Measurements from ENCODE around the gene MYCBPAP.

MYCBPAP gene

DNA sequence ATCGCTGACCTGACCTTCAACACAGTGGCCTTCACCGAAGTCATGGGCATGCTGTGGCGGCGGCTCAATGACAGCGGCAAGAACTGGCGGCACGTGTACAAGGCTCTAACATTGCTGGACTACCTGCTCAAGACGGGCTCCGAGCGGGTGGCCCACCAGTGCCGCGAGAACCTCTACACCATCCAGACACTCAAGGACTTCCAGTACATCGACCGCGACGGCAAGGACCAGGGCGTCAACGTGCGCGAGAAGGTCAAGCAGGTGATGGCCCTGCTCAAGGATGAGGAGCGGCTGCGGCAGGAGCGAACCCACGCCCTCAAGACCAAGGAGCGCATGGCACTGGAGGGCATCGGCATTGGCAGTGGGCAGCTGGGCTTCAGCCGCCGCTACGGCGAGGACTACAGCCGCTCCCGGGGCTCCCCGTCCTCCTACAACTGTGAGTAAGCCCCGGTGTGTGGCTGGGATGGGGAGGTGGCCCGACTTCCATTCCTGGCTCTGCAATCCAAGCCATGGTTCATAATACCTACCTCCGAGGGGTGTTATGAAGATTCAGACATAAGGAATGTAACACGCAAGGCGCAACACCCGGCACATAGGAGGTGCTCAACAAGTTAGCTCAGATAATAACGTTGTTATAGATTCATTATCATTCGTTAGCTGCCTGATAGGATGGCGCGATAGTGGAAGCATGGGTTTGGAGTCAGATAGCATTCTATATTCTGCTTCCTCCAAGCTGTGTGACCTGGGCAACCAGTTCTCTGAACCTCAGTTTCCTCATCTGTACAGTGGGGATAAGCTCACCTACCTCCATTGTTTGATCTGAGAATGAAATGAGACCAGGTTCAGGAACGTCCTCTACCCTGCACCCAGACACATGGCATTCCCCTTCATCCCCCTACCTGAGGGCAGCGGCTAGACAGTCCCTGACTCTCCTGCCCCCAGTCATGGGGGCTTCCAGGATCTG is 28.7 kb downstream of the MYCBPAP start:
- TF ChIP-seq, protein P1, sequence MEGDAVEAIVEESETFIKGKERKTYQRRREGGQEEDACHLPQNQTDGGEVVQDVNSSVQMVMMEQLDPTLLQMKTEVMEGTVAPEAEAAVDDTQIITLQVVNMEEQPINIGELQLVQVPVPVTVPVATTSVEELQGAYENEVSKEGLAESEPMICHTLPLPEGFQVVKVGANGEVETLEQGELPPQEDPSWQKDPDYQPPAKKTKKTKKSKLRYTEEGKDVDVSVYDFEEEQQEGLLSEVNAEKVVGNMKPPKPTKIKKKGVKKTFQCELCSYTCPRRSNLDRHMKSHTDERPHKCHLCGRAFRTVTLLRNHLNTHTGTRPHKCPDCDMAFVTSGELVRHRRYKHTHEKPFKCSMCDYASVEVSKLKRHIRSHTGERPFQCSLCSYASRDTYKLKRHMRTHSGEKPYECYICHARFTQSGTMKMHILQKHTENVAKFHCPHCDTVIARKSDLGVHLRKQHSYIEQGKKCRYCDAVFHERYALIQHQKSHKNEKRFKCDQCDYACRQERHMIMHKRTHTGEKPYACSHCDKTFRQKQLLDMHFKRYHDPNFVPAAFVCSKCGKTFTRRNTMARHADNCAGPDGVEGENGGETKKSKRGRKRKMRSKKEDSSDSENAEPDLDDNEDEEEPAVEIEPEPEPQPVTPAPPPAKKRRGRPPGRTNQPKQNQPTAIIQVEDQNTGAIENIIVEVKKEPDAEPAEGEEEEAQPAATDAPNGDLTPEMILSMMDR (IDR thresholded peaks at IDR 0.05; ENCODE audit: insufficient read depth, low read length, poor library complexity, severe bottlenecking) = no peak
- no peaks in the 10 kb centered on the region for H3K36me3 ChIP-seq (ENCODE audit: control insufficient read depth, insufficient read depth, low read length)
- DNase-seq (ENCODE audit: extremely low read depth, insufficient read length) = no peak
- H3K27me3 ChIP-seq (replicated peaks; ENCODE audit: control insufficient read depth, insufficient read depth, low read length) = no peaks in the 10 kb centered on the region; the same call in 1 of the 2 replicates
- no peak overlapping the region for H3K4me3 ChIP-seq (replicated peaks; ENCODE audit: low read depth, low read length)

DNA sequence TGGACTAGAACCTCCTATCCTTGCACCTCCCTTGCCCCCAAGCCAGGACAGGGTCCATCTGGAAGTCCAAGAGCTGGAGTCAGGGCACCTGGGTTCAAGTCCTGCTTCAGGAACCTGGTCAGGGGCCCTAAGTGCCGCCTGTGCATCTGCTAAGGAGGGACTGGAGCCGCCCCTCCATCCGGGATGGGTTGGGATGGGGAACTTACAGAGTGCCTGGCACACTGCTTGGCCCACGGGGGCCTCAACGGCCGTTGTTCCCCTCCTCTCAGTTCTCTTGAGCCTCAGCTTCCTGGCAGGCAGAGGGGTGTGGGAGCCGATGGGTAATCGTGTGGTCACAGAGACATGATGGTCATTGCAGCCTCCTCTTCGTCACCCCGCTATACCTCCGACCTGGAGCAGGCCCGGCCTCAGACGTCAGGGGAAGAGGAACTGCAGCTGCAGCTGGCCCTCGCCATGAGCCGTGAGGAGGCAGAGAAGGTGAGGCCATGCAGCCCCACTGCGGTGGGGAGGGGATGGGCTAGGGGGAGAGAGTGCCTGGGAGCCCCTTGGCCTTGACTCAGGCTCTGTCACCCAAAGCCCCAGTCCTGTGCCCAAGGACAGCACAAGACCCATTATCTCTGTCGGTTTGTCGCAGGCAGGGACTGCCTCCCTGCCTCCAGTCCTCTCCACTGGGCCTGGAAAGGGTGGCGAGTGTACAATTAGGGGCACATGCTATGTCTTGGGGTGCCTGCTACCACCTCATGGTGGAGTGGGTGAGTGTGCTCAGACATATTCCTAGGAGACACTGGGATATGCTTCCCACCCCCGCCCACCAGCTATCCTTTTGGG is 29.7 kb downstream of the MYCBPAP start:
- Histone ChIP-seq H3K27me3 (replicated peaks; ENCODE audit: control insufficient read depth, insufficient read depth, low read length) (no peaks in the 10 kb centered on the region; the same call in 1 of the 2 replicates), H3K36me3 (ENCODE audit: control insufficient read depth, insufficient read depth, low read length) (no peaks in the 10 kb centered on the region), H3K4me3 (replicated peaks; ENCODE audit: low read depth, low read length) (no peak overlapping the region)
- no peak for DNase-seq (ENCODE audit: extremely low read depth, insufficient read length)
- TF ChIP-seq, protein P1 (IDR thresholded peaks at IDR 0.05; ENCODE audit: insufficient read depth, low read length, poor library complexity, severe bottlenecking) = no peak

DNA sequence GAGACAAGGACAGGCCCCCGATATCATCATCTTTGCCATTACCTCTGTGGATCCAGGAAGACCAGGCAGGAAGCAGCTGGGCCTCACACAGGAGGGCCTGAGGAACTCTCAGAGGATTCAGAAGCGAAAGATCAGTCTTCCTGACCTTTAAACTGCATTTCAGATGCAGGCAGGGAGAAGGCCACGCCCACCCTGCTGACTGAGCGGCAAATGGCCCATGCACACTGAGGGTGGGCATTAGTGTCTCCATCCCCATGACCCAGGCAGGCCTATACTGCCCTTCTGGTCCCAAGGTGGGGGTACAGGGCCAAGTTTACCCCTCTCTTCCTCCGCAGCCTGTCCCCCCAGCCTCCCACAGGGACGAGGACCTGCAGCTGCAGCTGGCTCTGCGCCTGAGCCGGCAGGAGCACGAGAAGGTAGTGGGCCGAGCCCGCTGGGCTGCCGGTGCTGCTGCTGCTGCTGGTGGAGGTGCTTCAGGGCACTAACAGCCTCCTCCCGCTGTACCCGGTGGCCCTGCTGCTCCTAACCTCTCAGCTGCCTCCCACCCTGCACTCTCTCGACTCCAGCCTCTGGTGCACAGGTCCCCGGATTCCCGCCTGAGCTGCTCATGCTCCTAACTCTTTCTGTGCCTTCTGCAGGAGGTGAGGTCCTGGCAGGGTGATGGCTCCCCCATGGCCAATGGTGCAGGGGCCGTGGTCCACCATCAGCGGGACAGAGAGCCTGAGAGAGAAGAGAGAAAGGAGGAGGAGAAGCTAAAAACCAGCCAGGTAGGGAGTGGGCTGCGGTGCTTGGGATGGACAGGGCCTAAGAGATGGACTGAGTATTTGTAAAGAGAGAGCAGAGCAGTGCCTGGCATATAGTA is 30.5 kb downstream of the MYCBPAP start:
- TF ChIP-seq, protein P1 (IDR thresholded peaks at IDR 0.05; ENCODE audit: insufficient read depth, low read length, poor library complexity, severe bottlenecking) = no peak
- Histone ChIP-seq H3K27me3 (replicated peaks; ENCODE audit: control insufficient read depth, insufficient read depth, low read length) (no peaks in the 10 kb centered on the region), H3K4me3 (replicated peaks; ENCODE audit: low read depth, low read length) (no peak overlapping the region), H3K36me3 (ENCODE audit: control insufficient read depth, insufficient read depth, low read length) (no peaks in the 10 kb centered on the region)
- DNase-seq (ENCODE audit: extremely low read depth, insufficient read length) = no peak

DNA sequence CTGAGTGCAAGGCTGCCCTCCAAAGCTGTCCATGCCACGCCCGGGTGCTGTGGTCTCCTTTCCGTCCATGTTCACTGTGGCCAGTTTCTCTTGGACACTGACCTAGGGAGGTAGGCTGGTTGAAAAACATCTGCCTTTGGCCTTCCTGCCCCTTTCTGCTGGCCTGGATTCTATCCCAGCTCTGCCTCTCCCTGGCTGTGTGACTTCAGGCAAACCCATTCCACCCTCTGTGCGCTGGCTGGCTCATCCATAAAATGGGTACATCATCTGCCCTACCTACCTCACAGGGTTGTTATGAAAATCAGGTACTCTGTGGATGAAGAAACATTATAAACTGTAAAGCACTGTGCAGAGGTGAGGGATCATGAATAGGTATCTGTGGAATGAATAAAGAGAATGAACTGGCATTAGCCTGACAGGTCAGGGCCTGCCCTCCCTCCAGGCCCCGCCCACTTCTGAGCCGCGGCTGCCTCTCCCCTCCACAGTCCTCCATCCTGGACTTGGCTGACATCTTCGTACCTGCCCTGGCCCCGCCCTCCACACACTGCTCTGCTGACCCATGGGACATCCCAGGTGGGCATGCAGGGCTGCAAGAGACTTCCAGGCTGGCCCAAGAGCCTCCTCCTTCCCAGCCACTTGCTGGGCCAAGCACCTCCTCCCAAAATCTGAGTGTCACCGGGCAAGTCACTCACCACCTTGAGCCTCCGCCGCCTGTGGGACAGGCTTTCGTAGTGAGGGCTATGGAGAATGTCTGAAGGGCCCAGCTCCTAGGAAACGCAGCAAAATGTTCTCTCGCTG is 31.7 kb downstream of the MYCBPAP start:
- TF ChIP-seq, protein P1 (IDR thresholded peaks at IDR 0.05; ENCODE audit: insufficient read depth, low read length, poor library complexity, severe bottlenecking) = no peak

More for the DNA sequence above, 31.7 kb downstream of the MYCBPAP start:
- no peaks in the 10 kb centered on the region for H3K27me3 ChIP-seq (replicated peaks; ENCODE audit: control insufficient read depth, insufficient read depth, low read length)
- no peaks in the 10 kb centered on the region for H3K36me3 ChIP-seq (ENCODE audit: control insufficient read depth, insufficient read depth, low read length)
- H3K4me3 ChIP-seq (replicated peaks; ENCODE audit: low read depth, low read length) = no peak overlapping the region
- no peak for DNase-seq (ENCODE audit: extremely low read depth, insufficient read length)

Measured in GM06990 (cell line).